C4-2B (cell line): ENCODE data around the gene C14orf132.

Source experiments
- H3K27ac ChIP-seq: fragments of 450-650 bp; 2 replicates; pipeline ENCODE4 v1.5.1; 2017
- ZFX ChIP-seq: fragments of 450-650 bp; IDR thresholded peaks from 2 replicates; pipeline ENCODE4 v1.6.1; 2017
- TF ChIP-seq, protein P1 (sequence below): fragments of 450-650 bp; conservative IDR thresholded peaks from 2 replicates; pipeline ENCODE4 v1.5.1; 2017; ENCODE audit warnings: mild to moderate bottlenecking

Gene C14orf132

DNA sequence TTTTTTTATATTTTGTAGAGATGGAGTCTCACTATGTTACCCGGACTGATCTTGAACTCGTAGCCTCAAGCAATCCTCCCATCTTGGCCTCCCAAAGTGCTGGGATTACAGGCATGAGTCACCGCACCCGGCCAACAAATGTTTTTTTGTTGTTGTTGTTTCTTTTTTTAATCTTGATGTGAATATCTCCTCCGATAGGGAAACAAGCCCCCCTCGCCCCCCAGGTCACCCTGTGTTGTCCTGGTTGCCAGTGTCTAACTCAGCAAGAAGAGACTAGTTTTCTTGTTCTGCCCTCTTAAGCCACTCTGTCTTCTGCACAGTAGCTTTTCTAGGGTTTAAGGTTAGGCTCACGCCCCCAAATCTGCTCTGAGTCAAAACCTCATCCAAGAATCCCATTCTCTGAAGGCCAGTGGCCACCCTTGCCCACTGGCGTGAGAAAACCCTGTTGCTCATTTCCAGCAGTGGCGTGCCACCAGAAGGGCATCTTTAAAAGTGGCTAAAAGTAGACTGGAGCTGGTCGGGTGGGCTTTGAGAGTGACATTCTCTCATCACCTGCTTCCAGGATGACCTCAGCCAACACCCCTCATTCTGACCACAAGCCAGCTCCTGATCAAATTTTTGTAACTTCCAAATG lies 42.7 kb downstream of the C14orf132 start:
- no peak overlapping the region for H3K27ac ChIP-seq
- no peak for TF ChIP-seq ZFX
- TF ChIP-seq, protein P1, sequence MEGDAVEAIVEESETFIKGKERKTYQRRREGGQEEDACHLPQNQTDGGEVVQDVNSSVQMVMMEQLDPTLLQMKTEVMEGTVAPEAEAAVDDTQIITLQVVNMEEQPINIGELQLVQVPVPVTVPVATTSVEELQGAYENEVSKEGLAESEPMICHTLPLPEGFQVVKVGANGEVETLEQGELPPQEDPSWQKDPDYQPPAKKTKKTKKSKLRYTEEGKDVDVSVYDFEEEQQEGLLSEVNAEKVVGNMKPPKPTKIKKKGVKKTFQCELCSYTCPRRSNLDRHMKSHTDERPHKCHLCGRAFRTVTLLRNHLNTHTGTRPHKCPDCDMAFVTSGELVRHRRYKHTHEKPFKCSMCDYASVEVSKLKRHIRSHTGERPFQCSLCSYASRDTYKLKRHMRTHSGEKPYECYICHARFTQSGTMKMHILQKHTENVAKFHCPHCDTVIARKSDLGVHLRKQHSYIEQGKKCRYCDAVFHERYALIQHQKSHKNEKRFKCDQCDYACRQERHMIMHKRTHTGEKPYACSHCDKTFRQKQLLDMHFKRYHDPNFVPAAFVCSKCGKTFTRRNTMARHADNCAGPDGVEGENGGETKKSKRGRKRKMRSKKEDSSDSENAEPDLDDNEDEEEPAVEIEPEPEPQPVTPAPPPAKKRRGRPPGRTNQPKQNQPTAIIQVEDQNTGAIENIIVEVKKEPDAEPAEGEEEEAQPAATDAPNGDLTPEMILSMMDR = no peak

DNA sequence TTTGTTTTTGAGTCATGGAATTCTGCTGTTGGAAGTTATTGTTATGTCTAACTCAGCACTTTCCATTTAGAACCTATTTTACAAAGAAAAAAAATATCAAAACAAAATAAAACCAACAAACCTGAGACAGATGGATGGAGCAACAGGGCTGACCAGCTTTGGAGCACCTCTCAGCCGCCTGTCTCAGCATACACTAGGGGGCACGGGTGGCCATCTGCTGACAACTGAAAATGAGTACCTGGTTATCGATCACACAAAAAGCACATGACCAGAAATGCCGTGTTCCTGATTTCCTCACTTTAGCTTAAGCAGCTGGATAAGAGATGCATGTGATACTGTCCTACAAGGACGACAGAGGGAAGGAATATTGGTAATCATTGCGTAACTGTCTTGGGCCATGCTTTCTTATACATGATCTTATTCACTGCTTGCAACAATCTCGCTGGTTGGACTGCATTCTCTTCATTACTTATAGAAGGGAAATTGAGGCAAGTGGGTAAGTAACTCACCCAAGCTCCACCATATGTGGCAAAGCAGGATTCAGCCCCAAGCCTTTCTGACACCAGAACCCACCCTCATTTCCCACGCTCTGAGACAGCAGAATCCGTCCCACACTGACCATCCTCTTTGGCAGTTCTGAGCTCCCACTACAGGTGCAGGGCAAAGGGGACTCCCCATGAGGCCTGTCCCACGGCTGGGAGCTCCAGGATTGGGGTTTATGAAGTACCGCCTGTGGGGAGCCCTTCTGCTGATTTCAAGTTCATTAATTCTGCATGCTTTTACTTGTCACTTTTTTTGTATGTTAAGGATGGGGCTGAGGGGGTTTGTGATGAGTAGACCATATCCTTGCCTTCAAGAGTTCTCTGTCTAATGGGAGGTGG lies 43.5 kb downstream of the C14orf132 start:
- no peak for TF ChIP-seq ZFX
- TF ChIP-seq, protein P1 = no peak
- no peak overlapping the region; the same call in 1 of the 2 replicates for H3K27ac ChIP-seq

DNA sequence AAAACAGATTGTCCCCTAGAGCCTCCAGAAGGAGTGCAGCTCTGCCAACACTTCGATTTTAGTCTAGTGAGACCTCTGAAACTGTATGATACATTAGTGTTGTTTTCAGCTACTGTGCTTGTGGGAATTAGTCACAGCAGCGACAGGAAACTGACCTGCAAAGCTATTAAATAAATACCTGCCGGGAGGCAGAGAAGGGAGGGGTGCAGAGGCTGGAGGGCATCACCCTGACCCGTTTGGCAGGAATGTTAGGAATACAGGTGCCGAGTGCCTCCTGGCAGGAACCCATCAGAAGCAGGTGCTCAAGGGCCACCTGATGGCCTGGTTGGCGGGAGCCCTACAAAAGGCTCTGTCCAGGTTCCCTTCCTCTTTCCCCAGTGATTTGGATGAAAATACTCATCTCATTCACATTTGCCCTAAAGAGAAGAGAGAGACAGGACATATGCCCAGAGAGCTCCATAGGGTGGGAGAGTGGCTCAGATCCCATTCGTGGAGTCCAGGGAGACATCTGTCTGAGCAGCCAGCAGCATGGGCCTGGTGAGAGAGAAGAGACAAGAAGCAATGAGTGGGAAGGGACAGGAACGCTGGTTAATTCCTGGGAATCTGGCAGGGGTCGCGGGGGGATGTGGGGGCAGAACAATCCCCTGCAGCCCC lies 44.6 kb downstream of the C14orf132 start:
- H3K27ac ChIP-seq = peak overlapping the region; percentile 7; the same call in 1 of the 2 replicates
- TF ChIP-seq ZFX = no peak
- TF ChIP-seq, protein P1 = no peak

DNA sequence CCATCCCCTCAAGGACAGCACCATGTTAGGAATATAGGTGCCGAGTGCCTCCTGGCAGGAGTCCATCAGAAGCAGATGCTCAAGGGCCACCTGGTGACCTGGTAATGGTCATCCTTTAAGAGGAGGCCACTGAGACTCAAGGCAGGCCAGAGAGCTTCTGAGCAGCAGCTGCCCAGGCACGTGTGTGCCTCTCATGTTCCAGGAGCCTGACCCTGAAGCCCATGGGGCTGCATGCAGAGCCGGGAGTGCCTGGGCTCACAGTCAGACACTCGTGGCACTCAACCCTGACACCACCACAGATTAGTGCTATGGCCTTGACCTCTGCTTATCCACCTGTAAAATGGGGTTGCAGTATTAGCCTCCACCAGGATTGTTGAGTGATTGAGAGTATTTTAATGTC lies 45.6 kb downstream of the C14orf132 start:
- H3K27ac ChIP-seq = no peak overlapping the region; the same call in 1 of the 2 replicates
- TF ChIP-seq ZFX = no peak
- TF ChIP-seq, protein P1 = no peak

DNA sequence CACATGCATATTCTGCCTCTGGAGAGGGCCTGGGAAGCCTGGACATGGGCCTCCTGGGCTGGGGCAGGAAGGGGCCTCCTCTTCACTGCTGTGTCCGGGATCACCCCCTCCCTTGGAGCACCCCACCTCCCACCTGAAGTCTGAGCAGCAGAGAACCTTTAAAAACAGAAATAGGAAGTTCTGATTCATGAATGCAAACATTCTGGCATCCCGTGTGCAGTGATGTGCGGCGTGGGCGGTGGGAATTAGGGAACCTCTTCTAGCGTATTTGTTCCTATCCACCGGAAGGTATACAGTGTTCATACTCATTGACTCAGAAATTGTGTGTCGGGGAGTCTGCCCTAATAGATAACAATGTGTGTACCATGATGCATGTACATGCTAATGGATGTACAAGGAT lies 46.2 kb downstream of the C14orf132 start:
- no peak for TF ChIP-seq ZFX
- no peak overlapping the region; the same call in 1 of the 2 replicates for H3K27ac ChIP-seq

DNA sequence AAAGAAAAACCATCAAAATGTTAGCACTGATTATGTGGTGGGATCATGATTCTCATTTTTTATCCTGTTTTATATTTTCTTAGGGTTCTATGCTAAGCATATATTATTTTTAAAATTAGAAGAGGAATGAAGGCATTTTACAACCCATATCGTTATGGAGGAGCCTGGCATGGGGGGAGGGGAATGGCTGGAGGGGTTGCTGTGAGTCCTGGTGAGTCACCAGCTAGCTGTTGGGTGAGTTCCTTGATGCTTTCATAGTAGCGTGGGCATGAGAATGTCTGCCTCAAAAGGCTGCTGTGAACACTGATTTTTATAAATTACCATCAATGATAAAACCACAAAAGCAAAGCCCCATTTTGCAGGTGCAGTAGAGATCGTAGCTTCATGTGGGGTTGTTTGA lies 46.9 kb downstream of the C14orf132 start:
- no peak overlapping the region for H3K27ac ChIP-seq
- no peak for TF ChIP-seq ZFX
- TF ChIP-seq, protein P1 = no peak

DNA sequence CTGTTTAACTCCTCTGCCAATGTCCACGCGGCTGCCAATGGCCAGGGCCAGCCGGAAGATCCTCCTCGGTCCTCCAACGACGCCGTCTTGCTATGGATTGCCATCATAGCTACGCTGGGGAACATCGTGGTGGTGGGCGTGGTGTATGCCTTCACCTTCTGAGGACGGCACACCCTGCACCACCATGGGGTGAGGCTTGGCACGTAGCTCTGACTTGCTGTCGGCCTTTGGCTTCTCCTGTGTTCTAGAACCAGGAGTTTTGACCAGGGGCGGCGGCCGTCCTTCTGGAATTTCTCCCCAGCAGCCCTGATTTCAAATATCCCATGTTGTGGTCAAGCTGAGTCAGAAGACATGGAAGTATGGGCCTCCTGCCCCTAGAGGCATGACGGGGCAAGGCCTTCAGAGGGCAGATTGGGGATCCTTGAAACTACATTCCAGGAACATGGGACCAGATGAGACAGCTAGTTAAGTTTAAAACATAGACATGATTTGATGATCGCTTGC lies 47.5 kb downstream of the C14orf132 start:
- H3K27ac ChIP-seq = no peak overlapping the region
- TF ChIP-seq ZFX = no peak
- TF ChIP-seq, protein P1 = no peak
